Measurements from ENCODE around the gene RAB18.

RAB18 gene

GRCh38 chr10:27474741-27475140 is 29.4 kb upstream of the RAB18 start:
- H4K20me1 ChIP-seq (ENCODE audit: insufficient read depth, low read length) = no peaks in the 10 kb centered on the region
- no peak overlapping the region for H3K4me3 ChIP-seq (ENCODE audit: low read length)
- no peak overlapping the region for H3K4me2 ChIP-seq (ENCODE audit: low read length)
- no peak for TF ChIP-seq EZH2phosphoT487 (IDR thresholded peaks at IDR 0.05; ENCODE audit: low read depth)
- H3K27me3 ChIP-seq (ENCODE audit: low read depth, low read length) = no peaks in the 10 kb centered on the region; the same call in 1 of the 2 replicates
- no peak overlapping the region for H2AFZ ChIP-seq (ENCODE audit: low read depth, low read length)
- no peaks in the 10 kb centered on the region for H3K9me3 ChIP-seq (ENCODE audit: insufficient read depth, low read length)
- H3K79me2 ChIP-seq (ENCODE audit: low read length) = no peaks in the 10 kb centered on the region
- no peak overlapping the region for H3K27ac ChIP-seq (ENCODE audit: low read length)
- no peaks in the 10 kb centered on the region for H3K4me1 ChIP-seq (ENCODE audit: low read length)
- no peaks in the 10 kb centered on the region for H3K36me3 ChIP-seq (replicated peaks; ENCODE audit: low read depth, low read length)
- H3K9ac ChIP-seq (ENCODE audit: low read length) = no peak overlapping the region

- H3K4me3 ChIP-seq (ENCODE audit: low read length) = no peak overlapping the region
- TF ChIP-seq EZH2phosphoT487 (IDR thresholded peaks at IDR 0.05; ENCODE audit: low read depth) (no peak), CTCF (IDR thresholded peaks at IDR 0.05; ENCODE audit: low read depth, low read length) (no peak)
- no peak overlapping the region for H2AFZ ChIP-seq (ENCODE audit: low read depth, low read length)
- no peak overlapping the region for H3K4me2 ChIP-seq (ENCODE audit: low read length)
- no peak overlapping the region for H3K27ac ChIP-seq (ENCODE audit: low read length)
- no peaks in the 10 kb centered on the region for H4K20me1 ChIP-seq (ENCODE audit: insufficient read depth, low read length)
- no peaks in the 10 kb centered on the region for H3K79me2 ChIP-seq (ENCODE audit: low read length)
- peaks cover 7% of the 10 kb centered on the region for H3K4me1 ChIP-seq (ENCODE audit: low read length)
- no peak overlapping the region for H3K9ac ChIP-seq (ENCODE audit: low read length)
- no peaks in the 10 kb centered on the region for H3K27me3 ChIP-seq (ENCODE audit: low read depth, low read length)
- H3K9me3 ChIP-seq (ENCODE audit: insufficient read depth, low read length) = no peaks in the 10 kb centered on the region
- no peaks in the 10 kb centered on the region for H3K36me3 ChIP-seq (replicated peaks; ENCODE audit: low read depth, low read length)
These were observed 25.1 kb upstream of the RAB18 start for GRCh38 chr10:27479016-27479415.

- Histone ChIP-seq H3K27ac (ENCODE audit: low read length) (no peak overlapping the region), H3K9me3 (ENCODE audit: insufficient read depth, low read length) (no peaks in the 10 kb centered on the region), H3K27me3 (ENCODE audit: low read depth, low read length) (peaks cover 7% of the 10 kb centered on the region), H3K4me1 (ENCODE audit: low read length) (peaks cover 7% of the 10 kb centered on the region), H4K20me1 (ENCODE audit: insufficient read depth, low read length) (no peaks in the 10 kb centered on the region), H3K4me2 (ENCODE audit: low read length) (no peak overlapping the region), H3K79me2 (ENCODE audit: low read length) (no peaks in the 10 kb centered on the region), H3K36me3 (replicated peaks; ENCODE audit: low read depth, low read length) (no peaks in the 10 kb centered on the region), H3K4me3 (ENCODE audit: low read length) (no peak overlapping the region), H2AFZ (ENCODE audit: low read depth, low read length) (no peak overlapping the region), H3K9ac (ENCODE audit: low read length) (no peak overlapping the region)
- no peak for TF ChIP-seq EZH2phosphoT487 (IDR thresholded peaks at IDR 0.05; ENCODE audit: low read depth)
- TF ChIP-seq CTCF (IDR thresholded peaks at IDR 0.05; ENCODE audit: low read depth, low read length) = no peak
These were observed 22.6 kb upstream of the RAB18 start for GRCh38 chr10:27481486-27481885.

GRCh38 chr10:27482984-27483956 is 20.8 kb upstream of the RAB18 start:
- Histone ChIP-seq H3K4me2 (ENCODE audit: low read length) (no peak overlapping the region), H3K79me2 (ENCODE audit: low read length) (no peaks in the 10 kb centered on the region), H3K4me1 (ENCODE audit: low read length) (peaks cover 7% of the 10 kb centered on the region), H3K27me3 (ENCODE audit: low read depth, low read length) (peaks cover 7% of the 10 kb centered on the region), H3K36me3 (replicated peaks; ENCODE audit: low read depth, low read length) (no peaks in the 10 kb centered on the region), H3K9ac (ENCODE audit: low read length) (no peak overlapping the region), H3K9me3 (ENCODE audit: insufficient read depth, low read length) (no peaks in the 10 kb centered on the region), H4K20me1 (ENCODE audit: insufficient read depth, low read length) (no peaks in the 10 kb centered on the region), H2AFZ (ENCODE audit: low read depth, low read length) (no peak overlapping the region), H3K27ac (ENCODE audit: low read length) (no peak overlapping the region), H3K4me3 (ENCODE audit: low read length) (no peak overlapping the region)
- no peak for TF ChIP-seq CTCF (IDR thresholded peaks at IDR 0.05; ENCODE audit: low read depth, low read length)
- TF ChIP-seq EZH2phosphoT487 (IDR thresholded peaks at IDR 0.05; ENCODE audit: low read depth) = no peak

Measured in OCI-LY3 (cell line).